ENCODE results near the gene AGXT.

AGXT gene

DNA sequence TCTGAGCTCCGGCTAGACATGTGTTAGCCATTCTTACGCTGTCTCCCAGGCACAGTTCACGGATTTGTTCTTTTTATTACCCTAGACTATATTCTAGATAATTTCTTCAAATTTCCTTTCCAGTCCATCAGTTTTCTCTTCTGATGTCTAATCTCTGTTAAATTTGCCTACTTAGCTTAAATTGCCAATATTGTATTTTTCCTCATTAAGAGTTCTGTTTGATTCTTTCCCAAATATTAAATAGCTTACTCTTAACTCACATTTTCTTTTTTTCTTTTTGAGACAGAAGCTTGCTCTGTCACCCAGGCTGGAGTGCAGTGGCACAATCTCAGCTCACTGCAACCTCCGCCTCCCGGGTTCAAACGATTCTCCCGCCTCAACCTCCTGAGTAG is 58.8 kb downstream of the AGXT start:
- DNase-seq (ENCODE audit: low spot score), result no peak

DNA sequence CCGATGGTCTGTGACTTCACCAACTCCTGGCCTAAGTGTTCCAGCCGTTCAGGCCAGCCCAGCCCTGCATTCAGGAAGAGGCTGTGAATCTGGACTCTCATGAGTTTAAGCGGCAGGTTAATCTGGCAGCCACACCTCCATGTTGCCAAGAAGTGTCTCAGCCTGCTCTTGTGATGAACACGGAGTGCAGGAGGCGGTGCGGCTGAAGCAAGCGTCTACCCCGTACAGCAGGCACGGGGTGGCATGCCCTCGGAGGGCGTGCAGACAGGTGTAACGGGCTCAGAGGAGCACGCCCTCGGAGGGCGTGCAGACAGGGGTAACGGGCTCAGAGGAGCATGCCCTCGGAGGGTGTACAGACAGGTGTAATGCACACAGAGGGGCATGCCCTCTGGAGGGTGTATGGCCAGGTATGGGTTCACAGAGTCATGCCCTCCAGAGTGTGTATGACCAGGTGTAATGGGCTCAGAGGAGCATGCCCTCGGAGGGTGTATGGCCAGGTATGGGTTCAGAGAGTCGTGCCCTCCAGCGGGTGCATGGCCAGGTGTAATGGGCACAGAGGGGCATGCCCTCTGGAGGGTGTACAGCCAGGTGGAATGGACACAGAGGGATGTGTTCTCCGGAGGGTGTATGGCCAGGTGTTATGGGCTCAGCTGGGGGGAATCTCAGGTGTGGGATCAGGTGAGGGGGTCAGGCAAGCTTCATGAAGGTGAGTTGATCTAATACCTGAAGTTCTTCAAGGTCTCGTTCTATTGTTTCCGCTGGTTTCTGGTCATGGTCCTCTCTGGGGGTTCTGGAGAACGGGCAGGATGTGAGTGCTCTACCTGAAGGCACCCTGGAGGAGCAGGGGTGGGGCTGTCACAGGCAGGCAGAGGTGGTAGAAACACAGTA is 60.1 kb downstream of the AGXT start:
- DNase-seq (ENCODE audit: low spot score), result no peak

DNA sequence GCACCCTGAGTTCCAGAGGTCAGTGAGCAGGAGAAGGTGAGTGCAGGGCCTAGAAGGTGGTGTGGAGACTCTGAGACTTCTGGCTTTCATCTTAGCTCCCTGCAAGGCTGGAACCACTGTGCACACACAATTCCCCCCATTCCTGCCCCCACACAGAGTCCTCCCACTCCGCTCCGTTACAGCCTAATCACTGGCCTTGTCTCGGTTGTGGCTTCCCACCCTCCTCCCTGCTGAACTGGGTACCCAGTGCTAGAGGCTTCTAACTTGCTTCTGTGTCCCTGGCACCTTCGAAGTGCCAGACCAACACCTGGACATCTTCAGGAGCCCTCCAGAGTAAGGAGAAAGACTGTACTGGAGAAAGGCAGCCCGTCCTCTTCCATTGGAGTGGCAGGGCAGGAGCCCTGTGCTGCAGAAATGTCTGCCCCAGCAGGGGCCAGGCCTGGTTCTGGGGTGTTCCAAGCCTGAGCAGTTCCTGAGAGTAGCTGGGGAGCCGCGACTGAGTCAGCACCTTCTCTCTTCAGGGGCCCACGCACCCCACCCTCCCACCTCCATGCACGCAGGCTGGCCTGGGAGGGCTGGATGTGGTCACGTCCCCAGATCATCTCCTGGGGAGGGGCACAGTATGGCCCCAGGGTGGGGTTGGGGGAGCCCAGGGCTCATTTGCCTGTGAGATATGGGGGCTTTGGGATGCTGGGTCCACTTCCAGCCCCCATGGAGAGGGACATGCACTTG is 60.9 kb downstream of the AGXT start:
- DNase-seq (ENCODE audit: low spot score), result no peak
